ENCODE measurements around the gene NPM1.
A peak's percentile ranks its signal among the peaks of the same experiment; 100 is the strongest.
"Not testable (repeated sequence)": the region's sequence is repeated elsewhere in the genome, so short reads cannot be mapped to it uniquely, and the experiment has no call there.

Gene NPM1

DNA sequence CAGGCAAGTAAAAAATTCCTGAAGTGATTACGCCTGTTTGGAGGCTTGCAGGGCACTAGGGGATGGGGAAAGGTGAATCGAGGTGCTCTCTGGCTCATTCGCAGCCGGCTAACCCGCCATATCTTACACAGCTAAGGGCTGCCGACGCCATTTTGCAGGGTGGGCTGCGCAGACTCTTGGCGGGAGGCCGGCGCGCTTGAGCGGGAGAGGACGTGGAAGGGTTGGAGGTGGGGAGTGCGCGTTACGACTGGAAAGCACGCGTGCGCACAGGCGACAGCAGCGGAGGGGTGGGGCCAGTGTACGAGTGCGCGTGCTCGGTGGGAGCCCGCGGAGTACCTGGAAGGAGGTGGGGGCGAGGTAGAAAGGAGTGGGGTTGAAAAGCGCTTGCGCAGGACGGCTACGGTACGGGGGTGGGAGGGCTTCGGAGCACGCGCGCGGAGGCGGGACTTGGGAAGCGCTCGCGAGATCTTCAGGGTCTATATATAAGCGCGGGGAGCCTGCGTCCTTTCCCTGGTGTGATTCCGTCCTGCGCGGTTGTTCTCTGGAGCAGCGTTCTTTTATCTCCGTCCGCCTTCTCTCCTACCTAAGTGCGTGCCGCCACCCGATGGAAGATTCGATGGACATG lies at the start of gene NPM1:
Gene NPM1 (plus strand): TSS at position 505 of the 625 bp plus-strand sequence. CDS start 100 bp downstream, at position 605.
- H3K27me3 ChIP-seq (ENCODE audit: control insufficient read depth in 2 of 2, insufficient read depth in 2 of 2, low read length in 2 of 2), result no peaks in the 10 kb centered on the region
- H3K9ac ChIP-seq (ENCODE audit: low read depth in 1 of 2, low read length in 2 of 2), result peak within 1 kb of the TSS; percentile 84 to 97
- H3K36me3 ChIP-seq (ENCODE audit: control insufficient read depth in 2 of 2, insufficient read depth in 2 of 2, low read length in 2 of 2), result peaks cover 11 to 23% of the 10 kb centered on the region in 2 donors
- H3K4me3 ChIP-seq (ENCODE audit: low read length in 2 of 2), result peak within 1 kb of the TSS; percentile 90 to 99
- peak within 1 kb of the TSS; percentile 90 to 93 for H3K27ac ChIP-seq (ENCODE audit: low read depth in 2 of 2, low read length in 2 of 2)
- no peaks in the 10 kb centered on the region for H3K9me3 ChIP-seq (ENCODE audit: control insufficient read depth in 2 of 2, low read length in 2 of 2)
- H3K4me1 ChIP-seq (ENCODE audit: control insufficient read depth in 2 of 2, insufficient read depth in 2 of 2, low read length in 2 of 2), result peaks cover 21 to 31% of the 10 kb centered on the region in 2 donors

DNA sequence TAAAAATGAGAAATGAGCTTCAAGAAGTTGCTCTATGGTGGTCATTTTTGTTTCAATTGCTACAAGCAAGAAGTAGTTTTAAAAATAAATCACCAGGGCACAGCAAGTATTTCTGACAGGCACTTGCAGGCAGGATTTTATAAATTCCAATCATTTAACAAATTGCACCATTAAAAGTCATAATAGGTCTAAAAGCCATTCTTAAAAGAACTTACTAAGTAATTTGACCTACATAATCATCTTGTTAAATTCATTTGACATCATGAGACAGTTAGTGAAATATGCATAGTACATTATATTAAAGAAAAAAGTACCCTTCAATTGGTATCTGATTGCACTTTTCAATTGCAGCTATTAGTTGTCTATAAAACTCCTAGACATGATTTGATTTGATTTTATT lies 47.6 kb upstream of the NPM1 start:
- no peaks in the 10 kb centered on the region for H3K4me1 ChIP-seq (ENCODE audit: control insufficient read depth in 2 of 2, insufficient read depth in 2 of 2, low read length in 2 of 2)
- no peaks in the 10 kb centered on the region for H3K9me3 ChIP-seq (ENCODE audit: control insufficient read depth in 2 of 2, low read length in 2 of 2)
- no peak overlapping the region for H3K4me3 ChIP-seq (ENCODE audit: low read length in 2 of 2)
- H3K27ac ChIP-seq (ENCODE audit: low read depth in 2 of 2, low read length in 2 of 2), result no peak overlapping the region
- no peaks in the 10 kb centered on the region for H3K36me3 ChIP-seq (ENCODE audit: control insufficient read depth in 2 of 2, insufficient read depth in 2 of 2, low read length in 2 of 2)
- H3K27me3 ChIP-seq (ENCODE audit: control insufficient read depth in 2 of 2, insufficient read depth in 2 of 2, low read length in 2 of 2), result peaks cover 12 to 17% of the 10 kb centered on the region in 2 donors
- no peak overlapping the region for H3K9ac ChIP-seq (ENCODE audit: low read depth in 1 of 2, low read length in 2 of 2)

DNA sequence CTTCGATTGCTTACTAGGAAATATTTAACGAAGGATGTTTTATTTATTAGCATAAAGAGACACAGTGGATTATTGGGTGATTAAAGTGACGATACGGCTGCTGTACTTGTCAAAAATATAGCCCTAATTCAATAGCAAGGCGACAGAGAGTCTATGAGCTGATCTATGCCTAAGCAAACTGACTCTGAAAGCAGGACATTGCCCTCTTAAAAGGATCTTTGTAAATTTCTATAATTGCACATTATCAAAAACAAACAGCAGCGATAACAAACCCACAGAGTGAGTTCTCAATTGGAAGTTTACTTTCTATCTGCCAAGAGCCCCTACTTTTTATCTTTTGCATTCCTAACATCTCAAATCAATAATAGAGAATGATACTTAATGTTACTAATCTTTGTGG lies 47.2 kb upstream of the NPM1 start:
- Histone ChIP-seq H3K36me3 (ENCODE audit: control insufficient read depth in 2 of 2, insufficient read depth in 2 of 2, low read length in 2 of 2) (no peaks in the 10 kb centered on the region), H3K9ac (ENCODE audit: low read depth in 1 of 2, low read length in 2 of 2) (no peak overlapping the region), H3K27me3 (ENCODE audit: control insufficient read depth in 2 of 2, insufficient read depth in 2 of 2, low read length in 2 of 2) (peaks cover 10 to 17% of the 10 kb centered on the region in 2 donors), H3K4me3 (ENCODE audit: low read length in 2 of 2) (no peak overlapping the region), H3K9me3 (ENCODE audit: control insufficient read depth in 2 of 2, low read length in 2 of 2) (no peaks in the 10 kb centered on the region), H3K4me1 (ENCODE audit: control insufficient read depth in 2 of 2, insufficient read depth in 2 of 2, low read length in 2 of 2) (no peaks in the 10 kb centered on the region), H3K27ac (ENCODE audit: low read depth in 2 of 2, low read length in 2 of 2) (no peak overlapping the region)

- Histone ChIP-seq H3K4me3 (ENCODE audit: low read length in 2 of 2) (no peak overlapping the region), H3K9ac (ENCODE audit: low read depth in 1 of 2, low read length in 2 of 2) (no peak overlapping the region), H3K27me3 (ENCODE audit: control insufficient read depth in 2 of 2, insufficient read depth in 2 of 2, low read length in 2 of 2) (peaks cover 0 to 3% of the 10 kb centered on the region in 2 donors), H3K4me1 (ENCODE audit: control insufficient read depth in 2 of 2, insufficient read depth in 2 of 2, low read length in 2 of 2) (no peaks in the 10 kb centered on the region), H3K27ac (ENCODE audit: low read depth in 2 of 2, low read length in 2 of 2) (no peak overlapping the region), H3K9me3 (ENCODE audit: control insufficient read depth in 2 of 2, low read length in 2 of 2) (no peaks in the 10 kb centered on the region), H3K36me3 (ENCODE audit: control insufficient read depth in 2 of 2, insufficient read depth in 2 of 2, low read length in 2 of 2) (no peaks in the 10 kb centered on the region)
Measured at GRCh38 chr5:171342362-171343111, 45.1 kb upstream of the NPM1 start.

GRCh38 chr5:171344936-171345608 lies 42.6 kb upstream of the NPM1 start:
- Histone ChIP-seq H3K36me3 (ENCODE audit: control insufficient read depth in 2 of 2, insufficient read depth in 2 of 2, low read length in 2 of 2) (no peaks in the 10 kb centered on the region), H3K27me3 (ENCODE audit: control insufficient read depth in 2 of 2, insufficient read depth in 2 of 2, low read length in 2 of 2) (peaks cover 0 to 1% of the 10 kb centered on the region in 2 donors), H3K4me3 (ENCODE audit: low read length in 2 of 2) (no peak overlapping the region), H3K9me3 (ENCODE audit: control insufficient read depth in 2 of 2, low read length in 2 of 2) (no peaks in the 10 kb centered on the region), H3K9ac (ENCODE audit: low read depth in 1 of 2, low read length in 2 of 2) (no peak overlapping the region), H3K27ac (ENCODE audit: low read depth in 2 of 2, low read length in 2 of 2) (no peak overlapping the region), H3K4me1 (ENCODE audit: control insufficient read depth in 2 of 2, insufficient read depth in 2 of 2, low read length in 2 of 2) (no peaks in the 10 kb centered on the region)

GRCh38 chr5:171351536-171352073 lies 36.0 kb upstream of the NPM1 start:
- no peak overlapping the region for H3K27ac ChIP-seq (ENCODE audit: low read depth in 2 of 2, low read length in 2 of 2)
- peaks cover 0 to 3% of the 10 kb centered on the region in 2 donors for H3K27me3 ChIP-seq (ENCODE audit: control insufficient read depth in 2 of 2, insufficient read depth in 2 of 2, low read length in 2 of 2)
- H3K4me1 ChIP-seq (ENCODE audit: control insufficient read depth in 2 of 2, insufficient read depth in 2 of 2, low read length in 2 of 2), result no peaks in the 10 kb centered on the region

GRCh38 chr5:171355302-171355724 lies 32.3 kb upstream of the NPM1 start:
- no peaks in the 10 kb centered on the region for H3K36me3 ChIP-seq (ENCODE audit: control insufficient read depth in 2 of 2, insufficient read depth in 2 of 2, low read length in 2 of 2)
- H3K4me1 ChIP-seq (ENCODE audit: control insufficient read depth in 2 of 2, insufficient read depth in 2 of 2, low read length in 2 of 2), result no peaks in the 10 kb centered on the region
- no peaks in the 10 kb centered on the region for H3K9me3 ChIP-seq (ENCODE audit: control insufficient read depth in 2 of 2, low read length in 2 of 2)
- no peak overlapping the region for H3K27ac ChIP-seq (ENCODE audit: low read depth in 2 of 2, low read length in 2 of 2)
- H3K4me3 ChIP-seq (ENCODE audit: low read length in 2 of 2), result no peak overlapping the region
- no peaks in the 10 kb centered on the region for H3K27me3 ChIP-seq (ENCODE audit: control insufficient read depth in 2 of 2, insufficient read depth in 2 of 2, low read length in 2 of 2)
- H3K9ac ChIP-seq (ENCODE audit: low read depth in 1 of 2, low read length in 2 of 2), result no peak overlapping the region

More at GRCh38 chr5:171351536-171352073, 36.0 kb upstream of the NPM1 start:
- Histone ChIP-seq H3K9me3 (ENCODE audit: control insufficient read depth in 2 of 2, low read length in 2 of 2) (no peaks in the 10 kb centered on the region), H3K36me3 (ENCODE audit: control insufficient read depth in 2 of 2, insufficient read depth in 2 of 2, low read length in 2 of 2) (no peaks in the 10 kb centered on the region), H3K9ac (ENCODE audit: low read depth in 1 of 2, low read length in 2 of 2) (no peak overlapping the region), H3K4me3 (ENCODE audit: low read length in 2 of 2) (no peak overlapping the region)

- Histone ChIP-seq H3K27ac (ENCODE audit: low read depth in 2 of 2, low read length in 2 of 2) (no peak overlapping the region), H3K27me3 (ENCODE audit: control insufficient read depth in 2 of 2, insufficient read depth in 2 of 2, low read length in 2 of 2) (no peaks in the 10 kb centered on the region), H3K4me1 (ENCODE audit: control insufficient read depth in 2 of 2, insufficient read depth in 2 of 2, low read length in 2 of 2) (no peaks in the 10 kb centered on the region), H3K9ac (ENCODE audit: low read depth in 1 of 2, low read length in 2 of 2) (no peak overlapping the region), H3K9me3 (ENCODE audit: control insufficient read depth in 2 of 2, low read length in 2 of 2) (no peaks in the 10 kb centered on the region), H3K4me3 (ENCODE audit: low read length in 2 of 2) (no peak overlapping the region), H3K36me3 (ENCODE audit: control insufficient read depth in 2 of 2, insufficient read depth in 2 of 2, low read length in 2 of 2) (no peaks in the 10 kb centered on the region)
Measured at GRCh38 chr5:171357843-171358242, 29.8 kb upstream of the NPM1 start.

DNA sequence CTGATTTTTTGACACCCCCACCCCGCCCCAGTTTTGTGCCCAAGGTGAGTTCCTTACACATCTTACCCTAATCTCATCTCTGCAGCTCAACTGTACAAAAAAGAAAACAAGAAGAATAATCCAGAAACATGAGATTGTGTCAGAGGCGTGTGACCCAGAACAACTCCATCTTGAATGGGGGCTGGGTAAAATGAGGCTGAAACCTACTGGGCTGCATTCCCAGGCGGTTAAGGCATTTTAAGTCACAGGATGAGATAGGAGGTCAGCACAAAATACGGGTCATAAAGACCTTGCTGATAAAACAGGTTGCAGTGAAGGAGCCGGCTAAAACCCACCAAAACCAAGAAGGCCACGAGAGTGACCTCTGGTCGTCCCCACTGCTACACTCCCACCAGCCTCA lies 26.5 kb upstream of the NPM1 start:
- not testable (repeated sequence) for H3K27ac ChIP-seq (ENCODE audit: low read depth in 2 of 2, low read length in 2 of 2); H3K9me3 ChIP-seq (ENCODE audit: control insufficient read depth in 2 of 2, low read length in 2 of 2); H3K4me3 ChIP-seq (ENCODE audit: low read length in 2 of 2); H3K9ac ChIP-seq (ENCODE audit: low read depth in 1 of 2, low read length in 2 of 2); H3K27me3 ChIP-seq (ENCODE audit: control insufficient read depth in 2 of 2, insufficient read depth in 2 of 2, low read length in 2 of 2); H3K4me1 ChIP-seq (ENCODE audit: control insufficient read depth in 2 of 2, insufficient read depth in 2 of 2, low read length in 2 of 2); H3K36me3 ChIP-seq (ENCODE audit: control insufficient read depth in 2 of 2, insufficient read depth in 2 of 2, low read length in 2 of 2)

GRCh38 chr5:171363249-171363648 lies 24.4 kb upstream of the NPM1 start:
- H3K9me3 ChIP-seq (ENCODE audit: control insufficient read depth in 2 of 2, low read length in 2 of 2); H3K36me3 ChIP-seq (ENCODE audit: control insufficient read depth in 2 of 2, insufficient read depth in 2 of 2, low read length in 2 of 2); H3K4me1 ChIP-seq (ENCODE audit: control insufficient read depth in 2 of 2, insufficient read depth in 2 of 2, low read length in 2 of 2); H3K27ac ChIP-seq (ENCODE audit: low read depth in 2 of 2, low read length in 2 of 2); H3K27me3 ChIP-seq (ENCODE audit: control insufficient read depth in 2 of 2, insufficient read depth in 2 of 2, low read length in 2 of 2); H3K9ac ChIP-seq (ENCODE audit: low read depth in 1 of 2, low read length in 2 of 2); H3K4me3 ChIP-seq (ENCODE audit: low read length in 2 of 2): not testable (repeated sequence)

Data from mucosa of rectum (tissue), 2 donors.